Endothelial cell of umbilical vein (primary cell): Measurements from ENCODE around the gene NMRAL1. TPM values are rescaled to one million over a fixed set of nuclear protein-coding genes. Genes with fewer than 3 reads are reported as not detected.

Source experiments
- BruUV-seq: library from RNA; stranded (reverse); fragments of 400-500 nt; replicated peaks from 2 replicates; lab custom pipeline; 2021; lab: Mats Ljungman, UMichigan
- CTCF ChIA-PET: fragments of 300-600, 350-600 bp; sonication (Branson Sonifier 250); formaldehyde crosslinking; loops from one replicate; lab custom pipeline; 2021; ENCODE audit warnings: antibody characterized with exemption, inconsistent platforms; lab: Charles Lee
- POLR2A ChIA-PET: fragments of 300-600, 350-600 bp; sonication (Branson Sonifier 250); formaldehyde crosslinking; loops from one replicate; lab custom pipeline; 2021; ENCODE audit warnings: antibody characterized with exemption, inconsistent platforms; lab: Charles Lee
- DNase-seq: peaks from one replicate; pipeline ENCODE4 v3.0.0-alpha.2; 2011; ENCODE audit warnings: low read depth, low spot score
- FAIRE-seq: peaks from 2 replicates; lab custom pipeline; 2011; peaks lifted over from hg19 to GRCh38; lab: Jason Lieb, UNC
- H2AFZ ChIP-seq: 2 replicates; pipeline ENCODE4 v1.6.0; 2012; ENCODE audit warnings: low read depth, low read length, control low read depth, inconsistent platforms
- H3K27ac ChIP-seq: 2 replicates; pipeline ENCODE4 v1.5.1; 2011; ENCODE audit warnings: low read depth, mild to moderate bottlenecking, control low read depth, low read length, moderate library complexity; ENCODE audit not compliant: insufficient read depth
- H3K27me3 ChIP-seq, 2 experiments: 2 replicates each; pipeline versions ENCODE4 v1.6.0 to v1.6.1; 2011; ENCODE audit warnings: low read length in 2 of 2, mixed read lengths in 1 of 2; ENCODE audit not compliant: control insufficient read depth in 2 of 2, insufficient read depth in 2 of 2
- H3K36me3 ChIP-seq, 2 experiments: 2 replicates in 1 of 2; 3 replicates in 1 of 2; pipeline ENCODE4 v1.5.1; 2011; ENCODE audit warnings: low read length in 2 of 2, mild to moderate bottlenecking in 1 of 2, moderate library complexity in 1 of 2; ENCODE audit not compliant: control insufficient read depth in 2 of 2, insufficient read depth in 2 of 2; ENCODE audit errors: extremely low read depth in 1 of 2
- H3K4me1 ChIP-seq: 3 replicates; pipeline ENCODE4 v1.5.1; 2011; ENCODE audit warnings: mild to moderate bottlenecking, low read length; ENCODE audit not compliant: control insufficient read depth, insufficient read depth; ENCODE audit errors: extremely low read depth
- H3K4me2 ChIP-seq: 2 replicates; pipeline ENCODE4 v1.6.1; 2011; ENCODE audit warnings: low read length, control low read depth, mixed read lengths; ENCODE audit not compliant: insufficient read depth
- H3K4me3 ChIP-seq, 3 experiments: fragments of 200-600 bp in 1 of 3; sonication (generic), shearing (Covaris generic) in 1 of 3; replicated peaks in 1 of 3; 2 replicates each; pipeline ENCODE4 v1.5.1; 2011 to 2016; ENCODE audit warnings: control low read depth in 3 of 3, low read length in 3 of 3, mild to moderate bottlenecking in 2 of 3, inconsistent platforms in 1 of 3, low read depth in 1 of 3, moderate library complexity in 1 of 3; ENCODE audit not compliant: insufficient read depth in 1 of 3
- H3K79me2 ChIP-seq: 2 replicates; pipeline ENCODE4 v1.6.0; 2012; ENCODE audit warnings: low read length, inconsistent platforms; ENCODE audit not compliant: control insufficient read depth, insufficient read depth
- H3K9ac ChIP-seq: replicated peaks from 2 replicates; pipeline ENCODE3; 2011; ENCODE audit warnings: low read length, control low read depth; ENCODE audit not compliant: insufficient read depth; ENCODE audit errors: extremely low read depth
- H3K9me1 ChIP-seq: replicated peaks from 3 replicates; pipeline ENCODE4 v1.6.0; 2011; ENCODE audit warnings: mild to moderate bottlenecking, low read length; ENCODE audit not compliant: control insufficient read depth, insufficient read depth; ENCODE audit errors: extremely low read depth
- H3K9me3 ChIP-seq: replicated peaks from 2 replicates; pipeline ENCODE4 v1.5.1; 2012; ENCODE audit warnings: low read length, inconsistent platforms; ENCODE audit not compliant: control insufficient read depth, insufficient read depth
- H4K20me1 ChIP-seq: replicated peaks from 2 replicates; pipeline ENCODE3; 2011; ENCODE audit warnings: mild to moderate bottlenecking, low read length; ENCODE audit not compliant: control insufficient read depth, insufficient read depth; ENCODE audit errors: extremely low read depth
- CTCF ChIP-seq, 2 donors: IDR thresholded peaks; 1 replicate in 1 of 2; 2 replicates in 1 of 2; pipeline ENCODE4 v1.5.1; 2011; ENCODE audit warnings: low read length in 2 of 2, mild to moderate bottlenecking in 2 of 2, moderate library complexity in 2 of 2, control low read depth in 1 of 2, inconsistent platforms in 1 of 2, low read depth in 1 of 2; ENCODE audit not compliant: insufficient read depth in 1 of 2; ENCODE audit errors: extremely low read depth in 1 of 2
- EZH2 ChIP-seq: IDR thresholded peaks from 2 replicates; pipeline ENCODE4 v1.6.1; 2012; ENCODE audit warnings: borderline replicate concordance, low read depth, mild to moderate bottlenecking, moderate library complexity, low read length, inconsistent platforms; ENCODE audit not compliant: severe bottlenecking
- FOS ChIP-seq: IDR thresholded peaks from 2 replicates; pipeline ENCODE4 v1.6.1; 2011; ENCODE audit warnings: mild to moderate bottlenecking, low read length, moderate library complexity, borderline replicate concordance; ENCODE audit not compliant: insufficient read depth
- GATA2 ChIP-seq: IDR thresholded peaks from 2 replicates; pipeline ENCODE4 v1.7.0; 2011; ENCODE audit warnings: low read depth, mild to moderate bottlenecking, moderate library complexity, mixed read lengths, low read length; ENCODE audit not compliant: insufficient read length, insufficient read depth
- JUN ChIP-seq: IDR thresholded peaks from 2 replicates; pipeline ENCODE4 v1.6.1; 2011; ENCODE audit warnings: borderline replicate concordance, low read depth; ENCODE audit not compliant: insufficient read length, insufficient read depth
- MAX ChIP-seq: IDR thresholded peaks from 2 replicates; pipeline ENCODE4 v1.6.1; 2011; ENCODE audit not compliant: insufficient read depth, insufficient read length
- MYC ChIP-seq: IDR thresholded peaks from one replicate; pipeline ENCODE4 v1.6.1; 2011; ENCODE audit warnings: mild to moderate bottlenecking, low read depth, low read length
- POLR2A ChIP-seq: IDR thresholded peaks from 2 replicates; pipeline ENCODE4 v1.6.1; 2012; ENCODE audit warnings: low read depth, mild to moderate bottlenecking, control low read depth, low read length
- POLR2AphosphoS5 ChIP-seq: IDR thresholded peaks from 2 replicates; pipeline ENCODE4 v1.6.1; 2012; ENCODE audit warnings: low read depth, mild to moderate bottlenecking, control low read depth, low read length, moderate library complexity; ENCODE audit not compliant: insufficient read depth
- dilution Hi-C: fragments of 300-500 bp; cut with MboI; formaldehyde crosslinking; loops from one replicate; pipeline ENCODE4 v1.15.0; 2019; ENCODE audit warnings: low sequenced_read_pairs; ENCODE audit not compliant: extremely low pct_ligation_motif_present
- intact Hi-C: fragments of 100-400 bp; cut with micrococcal nuclease; formaldehyde crosslinking; loops from one replicate; pipeline ENCODE4 v1.10.0; 2022
- polyA plus RNA-seq, 4 experiments: library from polyadenylated mRNA; depleted of rRNA in 3 of 4; stranded (reverse) in 3 of 4; unstranded in 1 of 4; fragments of >200 nt; gene quantifications; 2 replicates each; pipeline versions ENCODE4 v1.2.1 to v1.2.3, GENCODE V29; 2011 to 2012; ENCODE audit warnings: missing spikeins in 1 of 4
- total RNA-seq: library from RNA; stranded (reverse); gene quantifications from 2 replicates; pipeline ENCODE4 v1.2.3, GENCODE V29; 2021

NMRAL1 gene
- total and polyA plus RNA-seq, 2 donors (not counting 3 experiments of a cell fraction or from before 2014, with no cell fraction given), result 48.0 to 84.4 TPM

- Histone ChIP-seq H3K36me3 (peaks cover 0 to 2% of the 10 kb centered on the region in 2 experiments), H4K20me1 (no peaks in the 10 kb centered on the region), H3K4me3 (no peak overlapping the region), H3K9me1 (no peaks in the 10 kb centered on the region), H3K4me2 (no peak overlapping the region), H3K79me2 (peaks cover 40% of the 10 kb centered on the region), H3K27me3 (no peaks in the 10 kb centered on the region), H3K9ac (no peak overlapping the region), H3K4me1 (peaks cover 16% of the 10 kb centered on the region), H3K9me3 (no peaks in the 10 kb centered on the region), H2AFZ (no peak overlapping the region), H3K27ac (no peak overlapping the region)
- CTCF ChIA-PET, result interaction anchor here (1.0 to 1.2 kb wide), 2 partner anchors 11 to 26 kb away, joined by 3 read pairs; no protein-coding TSS in a partner anchor
- DNase-seq (no peak), FAIRE-seq (no peak)
- no TSS peak for BruUV-seq
- POLR2A ChIA-PET, result interaction anchor here (0.6 kb wide), 1 partner anchor 9 kb away, joined by 3 read pairs; no protein-coding TSS in a partner anchor
- intact Hi-C loops, result loop anchor here (5.0 kb wide), 1 partner anchor 49 kb away; the partner anchor contains the start of gene HMOX2
- no peak for TF ChIP-seq MYC
- TF ChIP-seq POLR2A, result no peak
- no peak for TF ChIP-seq GATA2
- no peak for TF ChIP-seq POLR2AphosphoS5
- TF ChIP-seq MAX, result no peak
- no peak for TF ChIP-seq FOS
- TF ChIP-seq EZH2, result no peak
- no peak for TF ChIP-seq JUN
- TF ChIP-seq CTCF (IDR thresholded peaks at IDR 0.05; ENCODE audit: extremely low read depth in 1 of 2, insufficient read depth in 1 of 2, low read depth in 1 of 2, low read length in 2 of 2), result no peak
- dilution Hi-C loops, result no loop called here
Measured at GRCh38 chr16:4428500-4428899, 45.9 kb downstream of the NMRAL1 start.
